PC-3 (cell line): Measurements from ENCODE around the gene THAP7.

Experiments used
- CTCF ChIP-seq: fragments of 300-600 bp; sonication (generic); conservative IDR thresholded peaks from 2 replicates; pipeline ENCODE4 v1.5.1; 2017; ENCODE audit warnings: antibody characterized with exemption, low read depth, mild to moderate bottlenecking, low read length
- EZH2 ChIP-seq: fragments of 300-600 bp; sonication (generic); IDR thresholded peaks from one replicate; pipeline ENCODE4 v1.6.1; 2017; ENCODE audit warnings: antibody characterized with exemption, mild to moderate bottlenecking, low read length; ENCODE audit not compliant: unreplicated experiment
- EZH2phosphoT487 ChIP-seq: fragments of 300-600 bp; sonication (generic); IDR thresholded peaks from 2 replicates; pipeline ENCODE4 v1.6.1; 2018; ENCODE audit warnings: mild to moderate bottlenecking, antibody characterized with exemption, low read length, borderline replicate concordance

- no peak for TF ChIP-seq CTCF
- TF ChIP-seq EZH2phosphoT487, result no peak
- TF ChIP-seq EZH2, result no peak
These were observed 38.5 kb downstream of the THAP7 start for GRCh38 chr22:20963201-20964052.
